ENCODE measurements around the gene HPS4.
"Not testable (repeated sequence)": the region's sequence is repeated elsewhere in the genome, so short reads cannot be mapped to it uniquely, and the experiment has no call there.

Gene HPS4

DNA sequence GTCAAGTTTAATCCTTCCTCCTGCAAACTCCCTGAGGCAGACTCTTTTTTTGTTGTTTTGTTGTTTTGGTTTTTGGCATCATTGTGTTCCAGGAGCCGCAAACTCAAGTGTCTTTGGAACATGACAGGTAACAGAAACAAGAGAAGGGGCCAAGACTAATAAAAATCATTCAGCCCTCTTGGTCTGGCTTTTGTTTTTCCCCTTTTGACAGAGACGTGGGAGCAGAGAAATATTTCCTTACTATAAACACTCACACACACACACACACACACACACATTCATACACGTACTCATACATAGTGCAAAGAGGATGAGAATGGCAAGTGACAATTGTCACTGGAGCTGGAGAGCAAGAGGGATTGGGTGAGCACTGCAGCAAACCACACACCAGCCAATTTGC is 65.0 kb downstream of the HPS4 start:
- Histone ChIP-seq H4K20me1 (no peaks in the 10 kb centered on the region), H3K27ac (no peak overlapping the region), H3K27me3 (no peaks in the 10 kb centered on the region), H3K9me3 (replicated peaks in 1 of 11) (peaks cover 13 to 17% (median 15%) of the 10 kb centered on the region in 11 experiments), H3K36me3 (peaks cover 0 to 5% (median 0%) of the 10 kb centered on the region in 11 experiments; a peak in 1 of 22 replicates), H3K4me2 (no peak overlapping the region), H3K4me1 (no peaks in the 10 kb centered on the region), H3K9ac (no peak overlapping the region), H3K4me3 (no peak overlapping the region)
- no peak for TF ChIP-seq Cebpa-rat (IDR thresholded peaks at IDR 0.05)

DNA sequence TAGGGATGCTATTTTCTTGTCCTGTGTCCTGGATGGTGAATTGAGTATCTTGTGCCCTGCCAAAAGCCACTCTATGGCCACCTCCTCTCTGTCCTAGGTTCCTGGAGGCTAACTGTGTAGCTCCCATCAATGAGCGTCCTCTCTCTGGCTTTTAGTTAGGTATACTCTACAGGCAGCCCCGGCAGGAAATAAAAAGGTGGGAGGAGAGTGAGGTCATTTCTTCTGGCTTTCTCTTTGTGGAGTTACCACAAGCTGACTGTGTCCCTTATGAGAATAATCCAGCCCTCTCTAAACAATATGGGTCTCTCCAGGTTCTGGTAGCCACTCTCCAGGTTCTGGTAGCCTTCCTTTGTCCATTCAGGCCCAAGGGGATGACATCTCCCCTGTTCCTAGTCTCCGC is 66.2 kb downstream of the HPS4 start:
- H3K36me3 ChIP-seq, result no peaks in the 10 kb centered on the region
- no peak overlapping the region for H3K27ac ChIP-seq
- H3K27me3 ChIP-seq, result no peaks in the 10 kb centered on the region
- H3K4me2 ChIP-seq, result no peak overlapping the region
- H4K20me1 ChIP-seq, result no peaks in the 10 kb centered on the region
- peaks cover under 1 to 5% (median 3%) of the 10 kb centered on the region in 11 experiments; a peak in 15 of 22 replicates for H3K9me3 ChIP-seq (replicated peaks in 1 of 11)
- no peaks in the 10 kb centered on the region for H3K4me1 ChIP-seq
- H3K9ac ChIP-seq, result no peak overlapping the region
- no peak for TF ChIP-seq Cebpa-rat (IDR thresholded peaks at IDR 0.05)
- H3K4me3 ChIP-seq, result no peak overlapping the region

DNA sequence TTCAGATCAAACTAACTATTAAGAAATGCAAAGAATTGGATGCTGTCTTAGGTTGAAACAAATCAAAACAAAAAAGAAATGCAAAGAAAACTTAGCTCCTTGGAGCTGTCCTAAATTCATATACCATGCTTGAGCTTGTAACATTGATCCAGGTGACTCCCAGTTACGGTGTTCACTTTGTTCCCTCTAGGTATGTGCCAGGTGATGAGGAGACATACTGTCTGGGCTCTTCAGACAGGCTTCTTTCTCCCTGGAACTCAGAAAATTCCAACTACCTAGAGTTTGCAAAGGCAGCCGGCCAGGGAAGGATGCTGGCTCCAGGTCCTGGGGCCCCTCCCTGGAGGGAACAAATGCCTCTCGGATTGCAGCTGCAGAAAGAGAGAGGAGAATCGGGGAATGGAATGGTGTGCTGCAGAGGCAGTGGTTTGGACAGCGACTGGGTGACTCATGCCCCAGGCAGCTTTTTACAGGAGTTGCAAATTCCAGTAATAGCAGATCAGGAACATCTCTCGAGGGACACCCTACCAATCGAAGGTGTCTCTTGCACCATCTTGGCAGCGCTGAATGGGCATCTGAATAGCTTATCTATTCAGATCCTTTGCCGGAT is 66.8 kb downstream of the HPS4 start:
- no peak overlapping the region for H3K4me2 ChIP-seq
- H3K36me3 ChIP-seq, result no peaks in the 10 kb centered on the region
- H3K27me3 ChIP-seq, result no peaks in the 10 kb centered on the region
- TF ChIP-seq Cebpa-rat (IDR thresholded peaks at IDR 0.05), result no peak
- no peak overlapping the region for H3K4me3 ChIP-seq
- H3K9ac ChIP-seq, result no peak overlapping the region
- no peaks in the 10 kb centered on the region for H3K9me3 ChIP-seq (replicated peaks in 1 of 11)
- 0 out of 20 replicates have a peak, but pooled peaks cover 0 to under 1% (median 0%) of the 10 kb centered on the region in 10 experiments for H3K4me1 ChIP-seq
- H3K27ac ChIP-seq, result no peak overlapping the region
- no peaks in the 10 kb centered on the region for H4K20me1 ChIP-seq

DNA sequence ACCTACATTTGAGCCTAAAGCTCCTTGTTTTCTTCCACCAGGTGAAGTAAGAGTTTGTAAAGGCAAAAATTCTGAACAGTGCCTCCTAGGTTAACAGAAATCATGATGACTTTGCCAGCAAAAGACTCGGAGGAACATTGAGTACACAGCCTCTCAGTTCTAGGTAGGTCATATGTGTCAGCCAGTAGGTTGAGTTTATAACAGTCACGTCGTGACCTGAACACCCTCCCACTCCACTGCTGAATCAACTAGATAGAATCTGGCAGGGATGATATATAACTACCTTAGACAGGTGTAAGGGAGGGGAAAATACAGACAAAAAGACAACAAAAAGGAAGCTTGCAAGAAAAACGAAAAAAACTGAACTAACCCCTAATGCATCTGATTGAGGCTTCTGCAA is 67.3 kb downstream of the HPS4 start:
- H3K4me3 ChIP-seq, result no peak overlapping the region
- H3K9ac ChIP-seq, result no peak overlapping the region
- H3K27ac ChIP-seq, result no peak overlapping the region
- no peaks in the 10 kb centered on the region for H3K9me3 ChIP-seq (replicated peaks in 1 of 11)
- H3K4me1 ChIP-seq, result 0 out of 20 replicates have a peak, but pooled peaks cover 0 to 3% (median 0%) of the 10 kb centered on the region in 10 experiments
- H3K4me2 ChIP-seq, result no peak overlapping the region
- H3K27me3 ChIP-seq, result no peaks in the 10 kb centered on the region
- H3K36me3 ChIP-seq, result no peaks in the 10 kb centered on the region
- H4K20me1 ChIP-seq, result no peaks in the 10 kb centered on the region
- no peak for TF ChIP-seq Cebpa-rat (IDR thresholded peaks at IDR 0.05)

DNA sequence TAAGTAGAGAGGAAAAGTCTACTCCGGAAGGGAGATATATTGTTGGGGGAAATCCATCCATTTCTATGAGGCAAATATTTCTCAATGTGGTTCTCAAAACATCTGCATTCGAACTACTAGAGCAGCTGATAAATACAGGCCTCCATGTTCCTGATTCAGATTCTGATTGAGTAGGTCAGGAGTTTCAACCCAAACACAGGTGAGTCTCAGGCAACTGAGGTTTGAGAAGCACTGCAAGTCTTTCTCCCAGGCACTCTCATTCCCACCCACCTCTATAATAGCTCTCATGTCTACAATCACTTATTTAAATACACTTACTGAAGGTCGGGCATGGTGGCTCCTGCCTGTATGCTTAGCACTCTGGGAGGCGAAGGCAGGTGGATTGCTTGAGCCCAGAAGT is 69.2 kb downstream of the HPS4 start:
- H3K4me1 ChIP-seq, result peaks cover 0 to 4% (median 0%) of the 10 kb centered on the region in 10 experiments; a peak in 2 of 20 replicates
- H4K20me1 ChIP-seq, result no peaks in the 10 kb centered on the region
- H3K36me3 ChIP-seq, result no peaks in the 10 kb centered on the region
- no peak overlapping the region for H3K4me2 ChIP-seq
- H3K27ac ChIP-seq, result no peak overlapping the region
- no peaks in the 10 kb centered on the region for H3K27me3 ChIP-seq
- H3K4me3 ChIP-seq, result no peak overlapping the region
- TF ChIP-seq Cebpa-rat (IDR thresholded peaks at IDR 0.05), result no peak
- H3K9me3 ChIP-seq (replicated peaks in 1 of 11), result no peaks in the 10 kb centered on the region
- no peak overlapping the region for H3K9ac ChIP-seq

DNA sequence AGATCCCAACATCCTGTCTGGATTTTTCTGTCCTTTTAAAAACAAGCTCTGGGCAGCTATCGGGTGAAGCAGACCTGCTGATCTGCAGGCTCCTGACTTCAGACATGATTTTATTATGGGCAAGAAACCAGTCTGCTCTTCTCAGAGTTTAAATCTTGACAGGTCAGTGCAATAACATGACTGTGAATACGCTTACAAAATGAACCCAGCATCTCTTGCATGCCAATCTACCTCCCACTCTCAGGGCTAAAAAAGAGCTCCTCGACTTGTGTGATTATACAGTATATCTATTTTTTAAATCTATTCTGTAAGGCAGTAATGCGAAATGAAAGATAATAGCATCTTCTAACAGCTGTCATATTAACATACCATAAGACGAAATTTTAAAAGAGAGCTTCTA is 73.2 kb downstream of the HPS4 start:
- no peak overlapping the region for H3K4me3 ChIP-seq
- H3K4me1 ChIP-seq, result peaks cover 13 to 24% (median 19%) of the 10 kb centered on the region in 10 experiments
- H3K4me2 ChIP-seq, result no peak overlapping the region
- no peak overlapping the region for H3K9ac ChIP-seq
- no peak for TF ChIP-seq Cebpa-rat (IDR thresholded peaks at IDR 0.05)
- H3K27ac ChIP-seq, result no peak overlapping the region
- no peaks in the 10 kb centered on the region for H3K36me3 ChIP-seq
- H3K27me3 ChIP-seq, result no peaks in the 10 kb centered on the region
- H4K20me1 ChIP-seq, result no peaks in the 10 kb centered on the region
- no peaks in the 10 kb centered on the region for H3K9me3 ChIP-seq (replicated peaks in 1 of 11)

DNA sequence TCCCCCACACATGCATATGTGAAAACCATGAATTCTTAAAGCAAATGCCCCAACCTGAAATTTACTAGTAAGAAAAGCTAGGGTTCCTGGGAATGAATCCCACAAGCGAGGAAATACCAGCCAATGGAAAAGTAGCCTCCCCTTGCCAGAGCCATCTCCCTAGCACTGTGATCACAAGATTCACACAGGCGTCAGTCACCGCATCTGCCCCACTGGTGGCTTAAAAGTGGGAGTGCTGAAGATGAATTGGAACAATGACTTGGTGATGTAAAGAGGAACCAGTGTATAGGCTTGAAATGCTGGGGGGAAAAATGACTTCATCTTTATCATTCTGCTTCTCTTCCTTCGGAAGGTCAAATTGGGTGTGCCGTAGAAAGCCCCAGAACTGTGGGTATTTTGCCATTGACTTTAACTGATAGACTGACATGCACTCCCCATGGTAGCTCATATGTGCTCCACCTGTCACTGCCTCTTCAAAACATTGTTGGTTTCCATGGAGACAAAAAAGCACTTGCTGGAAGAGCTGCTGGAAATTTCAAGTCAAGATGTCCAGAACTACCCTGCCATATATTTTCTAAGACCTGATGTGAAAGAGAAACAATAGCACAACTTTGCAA is 73.8 kb downstream of the HPS4 start:
- Histone ChIP-seq H3K27me3 (no peaks in the 10 kb centered on the region), H3K27ac (no peak overlapping the region), H3K4me3 (no peak overlapping the region), H3K4me2 (0 out of 22 replicates have a peak overlapping the region, but pooled peaks of 1 of the 11 experiments have one; percentile 2), H4K20me1 (no peaks in the 10 kb centered on the region), H3K9me3 (replicated peaks in 1 of 11) (no peaks in the 10 kb centered on the region), H3K36me3 (no peaks in the 10 kb centered on the region), H3K4me1 (peaks cover 18 to 30% (median 25%) of the 10 kb centered on the region in 10 experiments), H3K9ac (no peak overlapping the region)
- no peak for TF ChIP-seq Cebpa-rat (IDR thresholded peaks at IDR 0.05)

DNA sequence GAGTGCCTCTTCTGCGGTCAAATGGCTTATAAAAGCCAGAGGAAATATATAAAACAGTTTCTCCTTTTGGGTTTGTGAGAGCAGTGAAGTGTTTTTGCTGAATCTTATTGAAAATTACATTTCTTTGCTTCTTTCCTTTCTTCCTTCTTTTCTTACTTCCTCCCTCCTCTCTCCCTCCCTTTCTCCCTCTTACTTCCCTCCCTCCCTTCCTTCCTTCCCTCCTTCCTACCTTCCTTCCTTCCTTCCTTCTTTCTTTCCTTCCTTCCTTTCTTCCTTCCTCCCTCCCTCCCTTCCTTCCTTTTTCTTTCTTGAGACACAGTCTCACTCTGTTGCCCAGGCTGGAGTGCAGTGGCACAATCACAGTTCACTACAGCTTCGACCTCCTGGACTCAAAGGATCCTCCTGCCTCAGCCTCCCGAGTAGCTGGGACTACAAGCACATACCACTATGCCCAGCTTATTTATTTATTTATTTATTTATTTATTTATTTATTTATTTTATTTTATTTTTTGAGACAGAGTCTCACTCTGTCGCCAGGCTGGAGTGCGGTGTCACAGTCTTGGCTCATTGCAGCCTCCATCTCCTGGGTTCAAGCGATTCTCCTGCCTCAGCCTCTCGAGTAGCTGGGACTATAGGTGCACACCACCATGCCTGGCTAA is 74.9 kb downstream of the HPS4 start:
- H3K36me3 ChIP-seq, result not testable (repeated sequence)

DNA sequence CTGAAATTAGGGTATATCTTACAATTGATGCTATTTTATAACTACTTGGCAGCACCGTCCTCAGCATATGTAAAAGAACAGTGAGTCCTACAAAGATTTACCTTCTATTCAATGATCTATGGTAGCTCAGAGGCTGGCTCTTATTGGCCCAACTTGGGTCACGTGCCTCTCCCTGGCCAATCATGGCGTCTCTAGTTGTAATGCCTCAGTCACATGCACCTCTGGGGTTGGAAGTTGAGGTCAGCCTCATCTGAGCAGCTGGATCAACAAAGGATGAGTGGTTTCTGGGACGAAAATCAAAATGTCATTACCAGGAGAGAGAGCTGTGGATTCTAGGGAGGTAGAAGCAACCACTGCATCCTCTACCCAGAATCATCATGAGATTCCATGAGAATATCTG is 77.5 kb downstream of the HPS4 start:
- Histone ChIP-seq H3K36me3 (no peaks in the 10 kb centered on the region), H3K27ac (no peak overlapping the region), H3K9me3 (replicated peaks in 1 of 11) (no peaks in the 10 kb centered on the region), H3K4me1 (peaks cover 30 to 46% (median 38%) of the 10 kb centered on the region in 10 experiments), H3K9ac (no peak overlapping the region), H3K4me2 (peak overlapping the region in 4 of 11 experiments; percentile 78 to 85 (median 80); a peak in 5 of 22 replicates), H3K27me3 (no peaks in the 10 kb centered on the region), H3K4me3 (no peak overlapping the region), H4K20me1 (no peaks in the 10 kb centered on the region)
- TF ChIP-seq Cebpa-rat (IDR thresholded peaks at IDR 0.05), result no peak

More for the DNA sequence above, 74.9 kb downstream of the HPS4 start:
- Histone ChIP-seq H3K4me1 (peaks cover 30 to 41% (median 36%) of the 10 kb centered on the region in 10 experiments), H3K4me2 (peak overlapping the region in 10 of 11 experiments; percentile 1 to 62 (median 12); a peak in 11 of 22 replicates), H3K27ac (0 out of 22 replicates have a peak overlapping the region, but pooled peaks of 1 of the 11 experiments have one; percentile 4)
- not testable (repeated sequence) for H3K27me3 ChIP-seq; H3K4me3 ChIP-seq; H4K20me1 ChIP-seq; H3K9me3 ChIP-seq (replicated peaks in 1 of 11); H3K9ac ChIP-seq
